Vagina (tissue), 2 donors: Measurements from ENCODE around the gene ZNF836.

Source experiments
- POLR2A ChIP-seq, 2 donors: fragments of 450-650 bp; IDR thresholded peaks; one replicate each; pipeline ENCODE4 v1.6.1; 2017; ENCODE audit warnings: antibody characterized with exemption in 2 of 2, mild to moderate bottlenecking in 2 of 2, moderate library complexity in 2 of 2
- TF ChIP-seq, protein P1 (sequence below), 3 experiments: fragments of 450-650 bp in 2 of 3; fragments of 200-600 bp in 1 of 3; sonication (generic) in 1 of 3; IDR thresholded peaks; one replicate each; pipeline ENCODE4 v1.5.1; 2017 to 2019; ENCODE audit warnings: antibody characterized with exemption in 3 of 3, mild to moderate bottlenecking in 2 of 3, moderate library complexity in 2 of 3

DNA sequence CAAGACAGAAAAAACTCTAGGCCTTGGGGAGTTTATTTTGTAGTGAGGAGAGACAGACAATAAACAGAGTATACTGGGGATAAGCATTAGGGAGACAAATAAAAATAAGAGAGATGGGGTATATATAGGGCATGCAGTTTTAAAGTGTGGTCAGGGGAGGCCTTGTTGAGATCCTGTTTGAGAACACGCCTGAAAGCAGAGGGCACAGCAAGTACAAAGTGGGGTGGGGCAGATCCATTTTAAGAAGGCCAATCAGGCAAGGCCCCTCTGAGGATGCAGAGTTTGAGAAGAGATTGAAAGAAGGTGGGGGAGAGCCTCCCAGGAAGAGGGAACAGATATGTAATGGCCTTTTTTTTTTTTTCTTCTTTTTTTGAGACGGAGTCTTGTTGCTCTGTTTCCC is 20.5 kb upstream of the ZNF836 start:
- TF ChIP-seq, protein P1, sequence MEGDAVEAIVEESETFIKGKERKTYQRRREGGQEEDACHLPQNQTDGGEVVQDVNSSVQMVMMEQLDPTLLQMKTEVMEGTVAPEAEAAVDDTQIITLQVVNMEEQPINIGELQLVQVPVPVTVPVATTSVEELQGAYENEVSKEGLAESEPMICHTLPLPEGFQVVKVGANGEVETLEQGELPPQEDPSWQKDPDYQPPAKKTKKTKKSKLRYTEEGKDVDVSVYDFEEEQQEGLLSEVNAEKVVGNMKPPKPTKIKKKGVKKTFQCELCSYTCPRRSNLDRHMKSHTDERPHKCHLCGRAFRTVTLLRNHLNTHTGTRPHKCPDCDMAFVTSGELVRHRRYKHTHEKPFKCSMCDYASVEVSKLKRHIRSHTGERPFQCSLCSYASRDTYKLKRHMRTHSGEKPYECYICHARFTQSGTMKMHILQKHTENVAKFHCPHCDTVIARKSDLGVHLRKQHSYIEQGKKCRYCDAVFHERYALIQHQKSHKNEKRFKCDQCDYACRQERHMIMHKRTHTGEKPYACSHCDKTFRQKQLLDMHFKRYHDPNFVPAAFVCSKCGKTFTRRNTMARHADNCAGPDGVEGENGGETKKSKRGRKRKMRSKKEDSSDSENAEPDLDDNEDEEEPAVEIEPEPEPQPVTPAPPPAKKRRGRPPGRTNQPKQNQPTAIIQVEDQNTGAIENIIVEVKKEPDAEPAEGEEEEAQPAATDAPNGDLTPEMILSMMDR (IDR thresholded peaks at IDR 0.05) = no peak
- TF ChIP-seq POLR2A (IDR thresholded peaks at IDR 0.05) = no peak
